ENCODE data around the gene SPATA6.
"Not testable (repeated sequence)": the region's sequence is repeated elsewhere in the genome, so short reads cannot be mapped to it uniquely, and the experiment has no call there.

SPATA6 gene

DNA sequence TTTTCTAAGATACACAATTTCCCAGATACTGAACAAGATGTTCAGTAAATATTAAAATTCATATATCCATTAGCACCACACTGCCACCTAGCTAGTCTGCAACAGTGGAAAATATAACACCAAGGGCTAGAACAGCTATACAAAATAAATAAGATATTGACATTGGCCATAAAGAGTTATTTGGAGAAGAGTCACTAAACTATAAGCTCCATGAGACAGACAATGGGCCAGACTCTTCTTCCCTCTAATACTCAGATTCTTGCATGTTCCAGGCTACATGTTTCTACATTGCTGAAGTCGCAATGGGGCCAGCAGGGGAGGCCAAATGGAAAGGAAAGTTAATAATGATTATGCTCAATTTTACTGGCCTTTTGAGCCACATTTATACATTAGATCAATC, 21.5 kb downstream of the SPATA6 start:
- no peak for DNase-seq

DNA sequence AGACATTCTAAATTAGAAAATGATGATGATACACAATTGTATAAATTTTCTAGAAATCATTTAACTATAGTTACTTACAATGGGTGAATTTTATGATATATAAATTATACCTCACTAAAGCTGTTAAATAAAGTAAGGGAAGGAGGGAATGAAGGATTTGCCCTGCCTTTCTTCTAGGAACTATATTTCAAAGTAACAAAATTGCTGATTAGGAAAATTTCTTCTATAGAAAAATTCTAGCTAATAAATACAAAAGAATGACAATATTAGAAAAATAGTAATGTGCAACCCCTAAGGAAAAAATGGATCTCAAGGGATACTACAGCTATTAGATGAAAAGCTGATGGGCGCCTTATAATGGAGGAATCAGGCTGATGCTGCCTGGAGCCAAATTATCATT, 23.1 kb downstream of the SPATA6 start:
- no peak for DNase-seq

DNA sequence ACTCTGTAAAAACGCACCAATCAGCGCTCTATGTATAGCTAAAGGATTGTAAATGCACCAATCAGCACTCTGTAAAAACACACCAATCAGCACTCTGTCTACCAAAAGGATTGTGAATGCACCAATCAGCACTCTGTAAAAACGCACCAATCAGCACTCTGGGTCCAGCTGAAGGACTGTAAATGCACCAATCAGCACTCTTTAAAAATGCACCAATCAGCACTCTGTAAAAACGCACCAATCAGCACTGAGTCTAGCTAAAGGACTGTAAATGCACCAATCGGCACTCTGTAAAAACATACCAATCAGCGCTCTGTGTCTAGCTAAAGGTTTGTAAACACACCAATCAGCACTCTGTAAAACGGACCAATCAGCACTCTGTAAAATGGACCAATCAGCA, 27.8 kb downstream of the SPATA6 start:
- not testable (repeated sequence) for DNase-seq

DNA sequence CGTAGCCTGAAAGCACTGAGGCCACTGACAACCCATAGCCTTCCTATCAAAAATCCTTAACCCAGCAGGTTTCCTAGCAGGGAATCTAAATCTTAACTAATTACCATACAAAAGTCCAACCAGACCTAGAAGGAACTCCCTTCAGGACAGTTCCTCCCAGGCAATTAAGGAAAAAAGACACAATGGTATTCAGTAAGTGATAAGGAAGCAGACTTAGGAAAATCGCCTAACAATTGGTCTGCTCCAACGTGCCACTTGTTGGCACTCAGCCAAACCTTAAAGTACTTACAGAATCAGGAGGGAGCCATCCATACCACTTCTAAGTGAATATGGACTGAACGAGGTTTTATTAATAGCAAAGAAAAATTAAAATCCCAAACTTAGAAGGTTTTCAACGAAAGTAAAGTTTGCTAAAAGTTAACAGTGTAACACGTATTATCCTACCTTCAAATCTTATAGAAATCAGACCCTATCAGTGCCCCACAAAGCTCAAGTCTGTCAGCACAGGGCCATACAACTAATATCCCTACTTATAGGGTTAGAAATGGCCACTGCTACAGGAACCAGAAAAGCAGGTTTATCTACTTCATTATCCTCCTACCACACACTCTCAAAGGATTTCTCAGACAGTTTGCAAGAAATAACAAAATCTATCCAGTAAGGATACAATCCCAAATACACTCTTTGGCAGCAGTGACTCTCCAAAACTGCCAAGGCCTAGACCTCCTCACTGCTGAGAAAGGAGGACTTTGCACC, 29.0 kb downstream of the SPATA6 start:
- DNase-seq, result no peak

DNA sequence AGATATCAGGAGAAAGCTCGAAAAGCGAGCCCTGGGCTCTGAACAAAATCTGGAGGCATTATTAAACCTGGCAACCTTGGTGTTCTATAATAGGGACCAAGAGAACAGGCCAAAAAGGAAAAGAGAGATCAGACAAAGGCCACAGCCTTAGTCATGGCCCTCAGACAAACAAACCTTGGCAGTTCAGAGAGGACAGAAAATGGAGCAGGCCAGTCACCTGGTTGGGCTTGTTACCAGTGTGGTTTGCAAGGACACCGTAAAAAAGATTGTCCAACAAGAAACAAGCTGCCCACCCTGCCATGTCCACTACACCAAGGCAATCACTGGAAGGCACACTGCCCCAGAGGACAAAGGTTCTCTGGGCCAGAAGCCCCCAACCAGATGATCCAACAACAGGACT, 31.2 kb downstream of the SPATA6 start:
- not testable (repeated sequence) for DNase-seq

DNA sequence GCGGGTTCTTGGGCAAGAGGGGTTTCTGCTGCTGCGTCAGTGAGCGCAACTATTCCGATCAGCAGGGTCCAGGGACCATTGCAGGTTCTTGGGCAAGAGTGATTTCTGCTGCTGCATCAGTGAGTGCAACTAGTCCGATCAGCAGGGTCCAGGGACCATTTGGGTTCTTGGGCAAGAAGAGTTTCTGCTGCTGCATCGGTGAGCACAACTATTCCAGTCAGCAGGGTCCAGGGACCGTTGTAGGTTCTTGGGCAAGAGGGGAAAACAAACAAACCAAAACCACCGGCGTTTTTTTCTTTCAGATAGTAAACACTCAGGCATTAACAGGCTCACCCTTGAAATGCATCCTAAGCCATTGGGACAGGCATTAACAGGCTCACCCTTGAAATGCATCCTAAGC, 32.6 kb downstream of the SPATA6 start:
- DNase-seq, result no peak

DNA sequence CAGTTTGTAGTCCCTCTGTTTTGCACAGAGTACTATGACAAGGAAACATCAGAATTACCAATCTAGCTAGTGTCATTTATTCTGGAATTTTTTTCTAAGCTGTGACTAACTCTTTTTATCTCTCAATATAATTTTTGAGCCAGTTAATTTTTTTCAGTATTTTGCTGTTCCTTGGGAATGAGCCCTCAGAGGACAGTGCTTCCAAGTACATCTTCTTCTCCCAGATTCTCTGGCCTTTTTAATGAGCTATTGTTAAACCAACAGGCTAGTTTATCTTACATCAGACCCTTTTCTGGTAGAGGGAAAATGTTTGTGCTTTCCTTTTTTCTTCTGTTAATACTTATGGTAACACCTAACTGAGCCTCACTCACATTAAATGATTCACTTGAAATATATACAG, 34.6 kb downstream of the SPATA6 start:
- DNase-seq, result not testable (repeated sequence)

DNA sequence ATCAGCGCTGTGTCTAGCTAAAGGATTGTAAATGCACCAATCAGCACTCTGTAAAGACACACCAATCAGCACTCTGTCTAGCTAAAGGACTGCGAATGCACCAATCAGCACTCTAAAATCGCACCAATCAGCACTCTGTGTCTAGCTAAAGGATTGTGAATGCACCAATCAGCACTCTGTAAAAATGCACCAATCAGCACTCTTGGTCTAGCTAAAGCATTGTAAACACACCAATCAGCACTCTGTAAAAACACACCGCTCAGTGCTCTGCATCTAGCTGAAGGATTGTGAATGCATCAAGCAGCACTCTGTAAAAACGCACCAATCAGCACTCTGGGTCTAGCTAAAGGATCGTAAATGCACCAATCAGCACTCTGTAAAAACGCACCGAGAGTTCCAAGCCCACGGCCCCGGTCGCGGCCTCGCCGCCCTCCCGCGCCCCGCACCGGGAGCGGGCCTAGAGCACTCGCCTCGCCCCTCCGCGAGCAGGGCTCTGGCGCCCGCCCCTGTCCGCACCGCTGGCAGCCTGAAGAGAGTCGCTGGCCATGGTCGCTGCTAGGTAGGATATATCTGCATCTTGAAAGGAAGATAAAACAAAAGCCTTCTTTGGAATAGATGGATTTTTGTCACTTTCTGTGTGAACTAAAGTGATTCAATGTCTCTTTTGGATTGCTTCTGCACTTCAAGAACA, 36.5 kb downstream of the SPATA6 start:
- not testable (repeated sequence) for DNase-seq

DNA sequence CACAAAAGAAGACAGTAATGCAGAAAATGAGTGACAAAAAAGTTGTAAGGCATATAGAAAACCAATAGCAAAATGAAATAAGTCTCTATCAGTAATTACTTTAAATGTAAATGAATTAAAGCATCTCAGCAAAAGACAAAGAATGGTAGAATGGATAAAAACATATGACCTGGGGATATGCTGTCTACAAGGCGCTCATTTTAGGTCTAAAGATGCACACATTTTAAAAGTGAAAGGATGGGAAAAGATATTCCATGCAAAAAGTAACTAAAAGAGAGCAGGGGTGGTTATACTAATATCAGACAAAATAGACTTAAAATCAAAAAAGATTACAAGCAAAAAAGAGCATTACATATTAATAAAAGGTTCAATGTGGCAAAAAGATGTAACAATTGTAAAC, 41.2 kb downstream of the SPATA6 start:
- no peak for DNase-seq

DNA sequence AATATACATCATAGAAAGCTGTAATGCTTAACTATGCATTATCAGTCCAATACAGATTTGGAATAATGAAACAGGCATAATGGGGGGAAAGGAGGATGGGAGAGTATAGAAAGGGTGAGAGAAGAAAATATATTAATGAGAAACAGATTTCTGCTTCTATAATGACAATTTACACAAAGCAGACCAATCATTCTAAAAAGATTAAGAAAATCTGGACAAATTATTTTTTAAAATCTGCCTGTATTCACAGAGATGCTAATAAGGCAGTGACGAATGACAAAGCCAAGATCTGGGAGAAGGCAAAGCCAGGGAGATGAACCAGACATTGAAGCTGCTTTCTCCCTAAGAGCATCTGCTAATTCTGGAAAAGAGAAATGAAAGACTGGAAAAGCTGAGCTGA, 50.0 kb downstream of the SPATA6 start:
- DNase-seq, result no peak

DNA sequence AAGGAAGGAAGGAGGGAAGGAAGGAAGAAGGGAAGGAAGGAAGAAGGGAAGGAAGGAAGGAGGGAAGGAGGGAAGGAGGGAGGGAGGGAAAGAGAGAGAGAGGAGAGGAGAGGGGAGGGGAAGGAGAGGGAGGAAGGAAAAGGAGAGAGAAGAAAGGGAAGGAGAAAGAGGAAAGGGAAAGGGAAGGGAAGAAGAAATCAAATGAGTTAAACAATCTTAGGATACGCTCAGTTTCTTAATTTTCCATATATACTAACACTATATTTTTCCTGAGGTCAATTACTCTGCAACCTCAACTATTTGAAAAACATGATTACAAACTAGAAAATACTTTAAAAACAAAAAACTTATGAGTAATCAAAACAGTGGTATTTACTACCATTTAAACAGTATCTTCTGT, 53.3 kb downstream of the SPATA6 start:
- no peak for DNase-seq

DNA sequence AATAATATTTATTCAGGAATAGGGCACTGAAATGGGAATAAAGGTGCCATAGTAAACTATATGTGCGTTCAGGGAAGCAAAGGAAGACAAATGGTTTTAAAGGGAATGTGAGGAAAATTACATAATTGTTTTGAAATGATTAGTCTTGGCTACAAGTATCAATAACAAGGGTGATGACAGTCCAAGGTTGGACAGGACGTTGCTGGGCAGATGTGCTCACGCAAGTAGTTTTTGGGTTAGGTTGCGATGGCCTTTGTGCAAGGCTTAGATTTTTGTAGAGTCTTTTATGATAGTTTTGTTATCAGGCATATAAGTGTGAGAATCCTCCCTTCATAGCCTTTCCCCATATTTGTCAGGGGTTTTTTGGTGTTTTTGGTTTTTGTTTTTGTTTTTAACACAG, 57.0 kb downstream of the SPATA6 start:
- no peak for DNase-seq

DNA sequence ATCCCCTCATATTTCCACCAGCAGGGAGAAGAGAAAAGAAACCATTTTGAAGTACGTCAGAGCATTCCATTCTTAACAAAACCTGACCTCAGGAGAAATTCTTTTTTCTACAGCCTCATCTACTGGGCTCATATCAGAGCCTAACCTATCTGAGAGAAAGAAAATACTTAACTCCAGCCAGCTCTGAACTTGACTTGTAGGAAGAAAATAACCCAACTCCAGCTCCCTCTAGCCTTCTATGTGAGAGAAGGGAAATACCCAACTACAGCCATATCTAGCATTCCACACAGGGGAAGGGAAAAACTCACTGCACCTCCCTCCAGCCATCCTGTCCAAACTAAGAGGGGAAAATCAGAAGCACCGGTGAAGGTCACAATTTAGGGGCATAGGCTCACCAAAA, 57.7 kb downstream of the SPATA6 start:
- no peak for DNase-seq

DNA sequence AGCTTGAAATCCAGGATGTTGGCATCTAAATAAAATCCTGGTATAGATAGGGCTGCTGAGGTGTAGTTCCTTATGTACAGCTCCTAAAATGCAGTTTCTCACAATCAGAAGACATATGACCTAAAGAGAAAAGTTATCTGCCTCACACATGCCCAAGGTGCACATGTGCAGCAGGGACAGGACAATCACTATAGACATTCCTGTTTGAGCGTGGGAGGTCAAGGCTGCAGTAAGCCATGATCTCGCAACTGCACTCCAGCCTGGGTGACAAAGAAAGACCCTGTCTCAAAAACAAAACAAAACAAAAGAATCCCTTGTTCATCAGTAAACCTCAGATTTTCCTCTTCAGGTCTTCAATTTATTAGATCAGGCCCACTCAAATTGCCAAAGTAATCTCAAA, 66.1 kb downstream of the SPATA6 start:
- DNase-seq, result no peak

DNA sequence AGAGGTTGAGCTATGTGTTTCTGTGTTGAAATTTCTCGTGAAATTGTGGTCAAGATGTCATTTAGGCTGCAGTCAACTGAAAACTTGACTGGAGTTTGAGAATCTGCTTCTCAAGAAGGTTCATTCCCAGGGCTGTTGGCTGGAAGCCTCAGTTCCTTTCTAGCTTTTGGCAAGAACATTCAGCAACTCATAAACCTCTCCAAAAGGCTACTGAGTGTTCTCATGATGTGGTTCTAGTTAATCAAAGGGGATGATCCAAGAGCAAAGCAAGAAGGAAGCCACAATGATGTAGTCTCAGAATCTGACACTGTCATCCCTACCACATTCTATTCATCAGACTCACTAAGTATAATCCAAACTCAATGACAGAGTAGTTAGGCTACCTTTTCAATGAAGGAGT, 66.6 kb downstream of the SPATA6 start:
- DNase-seq, result no peak

DNA sequence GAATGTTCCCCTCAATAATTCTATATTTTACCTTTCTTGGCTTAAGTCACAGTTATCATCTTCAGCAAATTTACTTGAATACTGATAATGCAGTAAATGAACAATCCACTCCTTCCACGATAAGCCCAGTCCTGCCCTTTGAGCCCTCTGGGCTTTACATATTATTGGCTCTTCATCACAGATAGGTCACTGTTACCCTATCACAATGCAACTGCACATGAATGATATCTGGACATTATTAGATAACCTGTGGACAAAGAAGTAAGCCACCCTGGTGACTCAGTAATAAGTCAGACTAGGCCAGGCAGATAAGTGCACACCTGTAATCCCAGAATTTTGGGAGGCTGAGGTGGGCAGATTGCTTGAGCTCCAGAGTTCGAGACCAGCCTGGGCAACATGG, 69.4 kb downstream of the SPATA6 start:
- DNase-seq, result no peak

DNA sequence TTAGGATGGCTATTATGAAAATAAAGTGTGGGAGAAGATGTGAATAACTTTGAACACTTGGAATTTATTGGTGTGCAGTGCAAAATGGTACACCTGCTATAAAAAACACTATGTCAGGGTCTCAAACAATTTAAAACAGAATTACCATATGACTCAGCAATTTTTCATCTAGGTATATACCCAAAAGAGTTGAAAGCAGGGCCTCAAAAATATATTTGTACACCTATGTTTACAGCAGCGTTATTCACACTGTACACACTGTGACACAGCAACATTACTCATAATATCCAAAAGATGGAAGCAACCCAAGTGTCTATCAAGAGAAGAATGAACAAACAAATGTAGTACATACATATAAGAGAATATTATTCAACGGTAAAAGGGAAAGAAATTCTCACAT, 75.8 kb downstream of the SPATA6 start:
- no peak for DNase-seq

DNA sequence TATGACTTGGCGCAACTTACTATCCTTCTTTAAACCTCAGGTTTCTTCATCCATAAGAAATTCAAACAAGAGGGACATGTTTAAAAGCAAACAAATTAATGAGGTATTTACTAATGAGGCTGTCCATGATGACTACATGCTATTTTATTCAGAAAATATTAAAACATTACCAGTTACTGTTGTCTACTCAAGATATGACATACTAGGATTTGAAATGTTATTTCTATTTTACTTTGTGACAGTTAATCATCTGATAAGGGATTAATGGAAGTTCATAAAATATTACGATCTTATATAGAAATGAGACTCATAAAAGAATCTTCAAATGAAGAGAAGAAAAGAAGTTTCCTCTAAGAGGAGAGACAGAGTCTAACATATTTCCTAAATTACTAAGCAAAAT, 80.1 kb downstream of the SPATA6 start:
- DNase-seq, result no peak

DNA sequence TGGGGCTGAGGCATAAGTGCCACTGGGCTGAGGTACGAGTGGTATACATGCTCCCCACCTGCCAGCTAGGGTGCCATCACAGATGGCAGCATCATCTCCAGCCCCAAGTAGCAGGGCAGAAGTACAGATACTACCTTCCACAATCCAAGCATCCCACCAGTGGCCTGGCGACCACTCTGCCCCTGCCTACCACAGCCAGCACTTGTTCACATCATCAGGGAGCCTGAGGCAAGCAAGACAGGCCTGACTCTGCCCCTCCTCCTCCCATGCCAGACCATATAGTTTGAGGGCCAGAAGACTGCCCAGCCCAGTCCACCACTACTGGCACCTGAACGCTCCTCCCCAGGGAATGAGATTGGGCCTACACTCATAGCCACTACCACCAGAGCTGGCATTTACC, 84.6 kb downstream of the SPATA6 start:
- DNase-seq, result no peak

DNA sequence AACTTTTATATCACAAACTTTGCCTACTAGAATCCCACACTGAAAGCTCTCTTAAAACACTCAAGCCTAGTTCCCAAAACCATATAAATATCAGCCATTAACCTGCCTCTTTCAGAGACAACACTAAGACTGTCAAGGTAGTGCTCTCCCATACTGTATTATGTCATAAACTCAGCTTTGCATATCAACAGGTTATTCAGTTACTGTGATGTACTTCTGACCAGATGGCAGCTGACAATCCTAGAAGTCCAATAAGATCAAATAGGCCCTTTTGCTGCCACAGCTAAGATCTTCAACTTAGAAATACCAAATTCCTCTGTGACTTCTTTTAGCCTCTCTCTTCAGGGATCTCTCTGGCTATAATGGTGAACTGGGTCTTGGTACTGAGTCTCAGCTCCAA, 97.2 kb downstream of the SPATA6 start:
- DNase-seq, result no peak

DNA sequence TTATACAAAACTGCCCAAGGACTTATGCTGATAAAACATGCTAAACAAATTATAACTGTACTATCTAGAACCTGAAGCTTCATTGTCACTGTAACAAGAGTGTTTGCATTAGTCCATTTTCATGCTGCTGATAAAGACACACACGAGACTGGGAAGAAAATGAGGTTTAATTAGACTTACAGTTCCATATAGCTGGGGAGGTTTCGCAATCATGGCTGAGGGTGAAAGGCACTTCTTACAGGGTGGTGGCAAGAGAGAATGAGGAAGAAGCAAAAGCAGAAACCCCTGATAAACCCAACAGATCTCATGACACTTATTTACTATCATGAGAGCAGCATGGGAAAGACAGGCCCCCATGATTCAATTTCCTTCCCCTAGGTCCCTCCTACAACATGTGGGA, 100.4 kb downstream of the SPATA6 start:
- no peak for DNase-seq

DNA sequence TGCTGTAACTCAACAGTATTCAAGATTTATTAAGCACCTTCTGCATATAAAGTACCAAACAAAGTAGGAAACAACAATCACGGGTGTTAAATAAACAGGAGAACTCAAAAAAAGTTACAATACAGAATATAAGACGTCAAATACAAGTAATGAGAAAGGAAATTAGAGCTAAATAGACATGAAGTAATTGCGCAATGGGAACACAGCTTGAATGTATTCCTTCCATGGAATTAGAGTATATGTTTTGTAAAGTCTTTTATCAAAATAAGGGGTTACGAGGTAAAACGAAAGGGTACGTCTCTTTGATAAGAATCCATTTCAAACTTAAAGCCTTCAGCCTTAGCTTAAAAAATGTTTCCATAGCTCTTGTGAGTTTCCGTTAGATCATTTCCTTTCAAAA, 109.1 kb downstream of the SPATA6 start:
- DNase-seq, result no peak

DNA sequence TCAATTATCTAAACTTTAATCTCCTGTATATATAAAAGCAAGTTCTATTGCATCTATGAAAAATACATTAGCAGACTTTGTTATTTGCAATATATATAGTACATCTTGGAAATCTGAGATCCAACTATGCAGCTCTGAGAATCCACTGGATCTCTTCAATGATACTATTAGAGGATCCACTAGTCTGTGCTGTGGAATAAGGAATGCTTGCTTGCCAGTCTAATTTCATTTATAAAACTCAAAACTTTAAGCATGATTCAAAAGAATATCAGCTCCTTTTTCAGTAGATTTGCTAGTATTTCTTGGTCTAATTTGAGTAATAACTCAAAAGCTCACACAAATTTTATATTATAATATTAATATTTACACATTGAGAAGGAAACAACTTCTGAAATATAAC, 115.1 kb downstream of the SPATA6 start:
- DNase-seq, result no peak

DNA sequence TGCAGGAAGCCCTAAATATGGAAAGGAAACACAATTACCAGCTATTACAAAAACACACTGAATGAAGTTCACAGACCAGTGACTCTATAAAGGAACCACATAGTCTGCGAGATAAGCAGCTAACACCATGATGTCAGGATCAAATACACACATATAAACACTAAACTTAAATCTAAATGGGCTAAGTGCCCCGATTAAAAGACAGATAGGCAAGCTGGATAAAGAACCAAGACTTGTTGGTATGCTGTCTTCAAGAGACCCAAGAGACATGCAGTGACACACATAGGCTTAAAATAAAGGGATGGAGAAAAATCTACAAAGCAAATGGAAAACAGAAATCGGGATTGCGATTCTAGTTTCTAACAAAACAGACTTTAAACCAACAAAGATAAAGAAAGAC, 127.6 kb downstream of the SPATA6 start:
- no peak for DNase-seq

DNA sequence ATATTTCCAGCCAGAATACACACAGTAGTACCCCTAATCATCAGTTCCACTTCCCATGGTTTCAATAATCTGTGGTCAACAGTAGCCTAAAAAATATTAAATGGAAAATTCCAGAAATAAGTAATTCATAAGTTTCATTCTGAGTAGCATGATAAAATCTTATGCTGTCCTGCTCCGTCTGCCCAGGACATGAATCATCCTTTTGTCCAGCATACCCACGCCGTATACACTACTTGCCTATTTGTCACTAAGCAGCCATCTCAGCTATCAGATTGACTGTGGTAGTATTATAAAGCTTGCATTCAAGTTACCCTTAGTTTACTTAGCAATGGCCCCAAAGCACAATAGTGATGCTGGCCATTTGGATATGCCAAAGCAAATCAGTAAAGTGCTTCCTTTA, 130.8 kb downstream of the SPATA6 start:
- no peak for DNase-seq

Data from 8988T (cell line).